ENCODE results near the gene SNORC.
A peak's percentile ranks its signal among the peaks of the same experiment; 100 is the strongest.

Gene SNORC

GRCh38 chr2:232871418-232871834, 1.4 kb downstream of the SNORC start:
- H3K23ac ChIP-seq (ENCODE audit: low read depth, low read length, poor library complexity): no peak overlapping the region
- no peaks in the 10 kb centered on the region for H3K79me1 ChIP-seq (ENCODE audit: low read depth, low read length)
- whole genome bisulfite sequencing, 2 donors (ENCODE audit: extremely low coverage in 2 of 2, insufficient read length in 2 of 2, insufficient replicate concordance in 1 of 2): no CpG with 5 or more reads among the region's 15 CpGs
- no peak overlapping the region for H2BK120ac ChIP-seq (ENCODE audit: low read depth, low read length)
- H3K4me1 ChIP-seq (ENCODE audit: control insufficient read depth in 2 of 2, insufficient read depth in 1 of 2, low read depth in 1 of 2, low read length in 2 of 2): peaks cover 2 to 4% of the 10 kb centered on the region in 2 donors
- no peak overlapping the region for H4K91ac ChIP-seq (ENCODE audit: low read depth, low read length, poor library complexity)
- H3K4ac ChIP-seq (ENCODE audit: low read length): no peak overlapping the region
- H3K27me3 ChIP-seq (ENCODE audit: control insufficient read depth in 3 of 3, insufficient read depth in 3 of 3, low read depth in 1 of 3, low read length in 3 of 3): peaks cover 0 to 7% (median 2%) of the 10 kb centered on the region in 3 experiments
- peak overlapping the region; percentile 43 for H3K14ac ChIP-seq (ENCODE audit: low read length)
- H2AK5ac ChIP-seq (ENCODE audit: low read depth, low read length): peak overlapping the region; percentile 92
- H3K4me2 ChIP-seq (ENCODE audit: insufficient read depth, low read length, poor library complexity, severe bottlenecking): no peak overlapping the region
- H2BK5ac ChIP-seq (ENCODE audit: low read length): no peak overlapping the region
- DNase-seq (ENCODE audit: low spot score): no peak
- H3K27ac ChIP-seq (replicated peaks; ENCODE audit: low read length): no peak overlapping the region
- H4K8ac ChIP-seq (ENCODE audit: low read depth, low read length): peak overlapping the region; percentile 48
- H3K18ac ChIP-seq (ENCODE audit: low read length): no peak overlapping the region
- H2BK12ac ChIP-seq (ENCODE audit: low read length): no peak overlapping the region
- no peaks in the 10 kb centered on the region for H3K9me3 ChIP-seq (replicated peaks in 1 of 2; ENCODE audit: control insufficient read depth in 2 of 2, insufficient read depth in 1 of 2, low read depth in 1 of 2, low read length in 2 of 2)
- H3K9ac ChIP-seq (ENCODE audit: low read depth, low read length, poor library complexity): peak overlapping the region; percentile 72
- no peak overlapping the region for H2BK15ac ChIP-seq (ENCODE audit: low read length)
- no peaks in the 10 kb centered on the region for H3K36me3 ChIP-seq (replicated peaks in 1 of 2; ENCODE audit: control insufficient read depth in 2 of 2, insufficient read depth in 2 of 2, low read length in 2 of 2)
- no peak overlapping the region for H2AFZ ChIP-seq (ENCODE audit: low read length)
- H3K4me3 ChIP-seq (ENCODE audit: low read length in 2 of 2): no peak overlapping the region

GRCh38 chr2:232871835-232872736, 2.0 kb downstream of the SNORC start:
- H3K27me3 ChIP-seq (ENCODE audit: control insufficient read depth in 3 of 3, insufficient read depth in 3 of 3, low read depth in 1 of 3, low read length in 3 of 3): peaks cover 5 to 14% (median 7%) of the 10 kb centered on the region in 3 experiments
- peak overlapping the region; percentile 14 for H3K4ac ChIP-seq (ENCODE audit: low read length)
- no peak for DNase-seq (ENCODE audit: low spot score)
- H3K9ac ChIP-seq (ENCODE audit: low read depth, low read length, poor library complexity): peak overlapping the region; percentile 72
- WGBS, 2 donors (ENCODE audit: extremely low coverage in 2 of 2, insufficient read length in 2 of 2, insufficient replicate concordance in 1 of 2): no CpG with 5 or more reads among the region's 22 CpGs
- H2BK15ac ChIP-seq (ENCODE audit: low read length): peak overlapping the region; percentile 39
- peak overlapping the region; percentile 47 for H3K23ac ChIP-seq (ENCODE audit: low read depth, low read length, poor library complexity)
- H2BK12ac ChIP-seq (ENCODE audit: low read length): peak overlapping the region; percentile 50
- peak overlapping the region; percentile 48 for H4K8ac ChIP-seq (ENCODE audit: low read depth, low read length)
- no peaks in the 10 kb centered on the region for H3K36me3 ChIP-seq (replicated peaks in 1 of 2; ENCODE audit: control insufficient read depth in 2 of 2, insufficient read depth in 2 of 2, low read length in 2 of 2)
- H3K4me2 ChIP-seq (ENCODE audit: insufficient read depth, low read length, poor library complexity, severe bottlenecking): no peak overlapping the region
- H2AK5ac ChIP-seq (ENCODE audit: low read depth, low read length): peak overlapping the region; percentile 92
- peak overlapping the region; percentile 7 for H2BK5ac ChIP-seq (ENCODE audit: low read length)
- no peak overlapping the region for H2BK120ac ChIP-seq (ENCODE audit: low read depth, low read length)
- no peaks in the 10 kb centered on the region for H3K9me3 ChIP-seq (replicated peaks in 1 of 2; ENCODE audit: control insufficient read depth in 2 of 2, insufficient read depth in 1 of 2, low read depth in 1 of 2, low read length in 2 of 2)
- H3K18ac ChIP-seq (ENCODE audit: low read length): peak overlapping the region; percentile 77
- H3K79me1 ChIP-seq (ENCODE audit: low read depth, low read length): no peaks in the 10 kb centered on the region
- H3K4me1 ChIP-seq (ENCODE audit: control insufficient read depth in 2 of 2, insufficient read depth in 1 of 2, low read depth in 1 of 2, low read length in 2 of 2): peaks cover 2 to 4% of the 10 kb centered on the region in 2 donors
- H3K4me3 ChIP-seq (ENCODE audit: low read length in 2 of 2): no peak overlapping the region
- no peak overlapping the region for H3K27ac ChIP-seq (replicated peaks; ENCODE audit: low read length)
- no peak overlapping the region for H2AFZ ChIP-seq (ENCODE audit: low read length)
- no peak overlapping the region for H4K91ac ChIP-seq (ENCODE audit: low read depth, low read length, poor library complexity)
- H3K14ac ChIP-seq (ENCODE audit: low read length): peak overlapping the region; percentile 85

- H4K8ac ChIP-seq (ENCODE audit: low read depth, low read length): no peak overlapping the region
- H3K4me1 ChIP-seq (ENCODE audit: control insufficient read depth in 2 of 2, insufficient read depth in 1 of 2, low read depth in 1 of 2, low read length in 2 of 2): peaks cover 2 to 4% of the 10 kb centered on the region in 2 donors
- H3K9ac ChIP-seq (ENCODE audit: low read depth, low read length, poor library complexity): no peak overlapping the region
- no peak overlapping the region for H3K18ac ChIP-seq (ENCODE audit: low read length)
- no peaks in the 10 kb centered on the region for H3K36me3 ChIP-seq (replicated peaks in 1 of 2; ENCODE audit: control insufficient read depth in 2 of 2, insufficient read depth in 2 of 2, low read length in 2 of 2)
- DNase-seq (ENCODE audit: low spot score): no peak
- H3K14ac ChIP-seq (ENCODE audit: low read length): no peak overlapping the region
- H3K4me2 ChIP-seq (ENCODE audit: insufficient read depth, low read length, poor library complexity, severe bottlenecking): no peak overlapping the region
- no peak overlapping the region for H2AK5ac ChIP-seq (ENCODE audit: low read depth, low read length)
- H3K23ac ChIP-seq (ENCODE audit: low read depth, low read length, poor library complexity): no peak overlapping the region
- H2BK5ac ChIP-seq (ENCODE audit: low read length): no peak overlapping the region
- no peak overlapping the region for H2BK12ac ChIP-seq (ENCODE audit: low read length)
- no peak overlapping the region for H2BK120ac ChIP-seq (ENCODE audit: low read depth, low read length)
- no peak overlapping the region for H2AFZ ChIP-seq (ENCODE audit: low read length)
- no peaks in the 10 kb centered on the region for H3K9me3 ChIP-seq (replicated peaks in 1 of 2; ENCODE audit: control insufficient read depth in 2 of 2, insufficient read depth in 1 of 2, low read depth in 1 of 2, low read length in 2 of 2)
- no peak overlapping the region for H3K27ac ChIP-seq (replicated peaks; ENCODE audit: low read length)
- peaks cover 7 to 21% (median 10%) of the 10 kb centered on the region in 3 experiments for H3K27me3 ChIP-seq (ENCODE audit: control insufficient read depth in 3 of 3, insufficient read depth in 3 of 3, low read depth in 1 of 3, low read length in 3 of 3)
- H2BK15ac ChIP-seq (ENCODE audit: low read length): peak overlapping the region; percentile 39
- H4K91ac ChIP-seq (ENCODE audit: low read depth, low read length, poor library complexity): no peak overlapping the region
- no peak overlapping the region for H3K4ac ChIP-seq (ENCODE audit: low read length)
- H3K79me1 ChIP-seq (ENCODE audit: low read depth, low read length): no peaks in the 10 kb centered on the region
- no peak overlapping the region for H3K4me3 ChIP-seq (ENCODE audit: low read length in 2 of 2)
- WGBS, 2 donors (ENCODE audit: extremely low coverage in 2 of 2, insufficient read length in 2 of 2, insufficient replicate concordance in 1 of 2): no CpG with 5 or more reads among the region's 9 CpGs
Measured at GRCh38 chr2:232872826-232873225, 2.8 kb downstream of the SNORC start.

GRCh38 chr2:232873292-232873908, 3.3 kb downstream of the SNORC start:
- no peak overlapping the region for H3K27ac ChIP-seq (replicated peaks; ENCODE audit: low read length)

More at GRCh38 chr2:232873292-232873908, 3.3 kb downstream of the SNORC start:
- no peak overlapping the region for H2BK15ac ChIP-seq (ENCODE audit: low read length)
- no peak overlapping the region for H2BK120ac ChIP-seq (ENCODE audit: low read depth, low read length)
- H3K4ac ChIP-seq (ENCODE audit: low read length): no peak overlapping the region
- peaks cover 2 to 4% of the 10 kb centered on the region in 2 donors for H3K4me1 ChIP-seq (ENCODE audit: control insufficient read depth in 2 of 2, insufficient read depth in 1 of 2, low read depth in 1 of 2, low read length in 2 of 2)
- H4K8ac ChIP-seq (ENCODE audit: low read depth, low read length): no peak overlapping the region
- DNase-seq (ENCODE audit: low spot score): no peak
- no peaks in the 10 kb centered on the region for H3K36me3 ChIP-seq (replicated peaks in 1 of 2; ENCODE audit: control insufficient read depth in 2 of 2, insufficient read depth in 2 of 2, low read length in 2 of 2)
- H4K91ac ChIP-seq (ENCODE audit: low read depth, low read length, poor library complexity): no peak overlapping the region
- peak overlapping the region; percentile 12 for H3K18ac ChIP-seq (ENCODE audit: low read length)
- no peak overlapping the region for H3K4me3 ChIP-seq (ENCODE audit: low read length in 2 of 2)
- no peak overlapping the region for H3K23ac ChIP-seq (ENCODE audit: low read depth, low read length, poor library complexity)
- H3K9me3 ChIP-seq (replicated peaks in 1 of 2; ENCODE audit: control insufficient read depth in 2 of 2, insufficient read depth in 1 of 2, low read depth in 1 of 2, low read length in 2 of 2): no peaks in the 10 kb centered on the region
- no peak overlapping the region for H2BK12ac ChIP-seq (ENCODE audit: low read length)
- H3K79me1 ChIP-seq (ENCODE audit: low read depth, low read length): no peaks in the 10 kb centered on the region
- WGBS, 2 donors (ENCODE audit: extremely low coverage in 2 of 2, insufficient read length in 2 of 2, insufficient replicate concordance in 1 of 2): no CpG with 5 or more reads among the region's 14 CpGs
- H3K14ac ChIP-seq (ENCODE audit: low read length): no peak overlapping the region
- no peak overlapping the region for H2BK5ac ChIP-seq (ENCODE audit: low read length)
- H3K4me2 ChIP-seq (ENCODE audit: insufficient read depth, low read length, poor library complexity, severe bottlenecking): no peak overlapping the region
- no peak overlapping the region for H2AFZ ChIP-seq (ENCODE audit: low read length)
- no peak overlapping the region for H3K9ac ChIP-seq (ENCODE audit: low read depth, low read length, poor library complexity)
- peaks cover 7 to 24% (median 10%) of the 10 kb centered on the region in 3 experiments for H3K27me3 ChIP-seq (ENCODE audit: control insufficient read depth in 3 of 3, insufficient read depth in 3 of 3, low read depth in 1 of 3, low read length in 3 of 3)
- H2AK5ac ChIP-seq (ENCODE audit: low read depth, low read length): no peak overlapping the region

All from neuronal stem cell (in vitro differentiated cells).